Gastroesophageal sphincter (tissue), 3 donors: ENCODE measurements around the gene PTPN12.

ENCODE experiments used
- CTCF ChIP-seq, 4 experiments: fragments of 200-600 bp in 2 of 4; fragments of 450-650 bp in 2 of 4; sonication (generic) in 1 of 4; IDR thresholded peaks; one replicate each; pipeline ENCODE4 v1.5.1; 2017 to 2019; ENCODE audit warnings: antibody characterized with exemption in 4 of 4, mild to moderate bottlenecking in 2 of 4, moderate library complexity in 2 of 4
- POLR2AphosphoS5 ChIP-seq: sonication (generic); formaldehyde crosslinking; IDR thresholded peaks from one replicate; pipeline ENCODE4 v1.6.1; 2017; ENCODE audit warnings: antibody characterized with exemption

DNA sequence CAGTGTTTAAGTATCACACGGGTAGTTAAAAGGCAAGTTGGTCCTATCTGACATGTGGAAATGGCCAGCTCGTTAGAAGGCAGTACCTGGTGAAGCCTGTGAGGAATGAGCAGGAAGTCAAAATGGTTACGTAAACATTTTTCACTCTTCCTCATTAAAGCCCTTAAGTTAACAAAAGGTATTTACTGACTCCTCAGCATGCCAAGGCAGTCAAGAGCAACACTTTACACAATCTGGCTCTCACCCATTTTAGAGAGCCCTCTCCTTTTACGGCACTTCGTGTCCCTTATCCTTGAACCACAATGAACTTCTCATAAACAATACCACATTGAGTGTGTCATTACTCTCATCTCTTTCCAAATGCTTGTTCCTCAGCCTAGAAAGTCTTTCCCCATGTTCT lies 148.1 kb downstream of the PTPN12 start:
- peak; percentile 68 for TF ChIP-seq POLR2AphosphoS5
- no peak for TF ChIP-seq CTCF (IDR thresholded peaks at IDR 0.05)
